Hair follicle dermal papilla cell (primary cell): ENCODE measurements around the gene LYZL2. TPM values are rescaled to one million over a fixed set of nuclear protein-coding genes. Genes with fewer than 3 reads are reported as not detected.

ENCODE experiments used
- total RNA-seq: library from RNA; depleted of rRNA; stranded (reverse); fragments of >200 nt; gene quantifications from 2 replicates; pipeline ENCODE4 v1.2.3, GENCODE V29; 2012

Gene LYZL2
- total RNA-seq: not detected in 2 replicates

GRCh38 chr10:30629653-30630052, at the start of gene LYZL2:
LYZL2 (minus strand) TSS chr10:30629753; CDS start chr10:30626915, 2,838 bp downstream.

Other genes with a start within 250 kb of the LYZL2 start
- 20.4 and 21.0 TPM in 2 replicates for gene MAP3K8, start 195.6 kb downstream of the LYZL2 start, total RNA-seq